ENCODE results near the gene CCDC197.

GRCh38 chr14:93981316-93982229 is 15.5 kb upstream of the CCDC197 start:
- no peak for TF ChIP-seq CTCF (IDR thresholded peaks at IDR 0.05; ENCODE audit: low read depth, low read length)
- no peak for TF ChIP-seq POLR2A (IDR thresholded peaks at IDR 0.05; ENCODE audit: extremely low read depth, insufficient read length)
